ENCODE results near the gene TMEM120A.

TMEM120A gene

DNA sequence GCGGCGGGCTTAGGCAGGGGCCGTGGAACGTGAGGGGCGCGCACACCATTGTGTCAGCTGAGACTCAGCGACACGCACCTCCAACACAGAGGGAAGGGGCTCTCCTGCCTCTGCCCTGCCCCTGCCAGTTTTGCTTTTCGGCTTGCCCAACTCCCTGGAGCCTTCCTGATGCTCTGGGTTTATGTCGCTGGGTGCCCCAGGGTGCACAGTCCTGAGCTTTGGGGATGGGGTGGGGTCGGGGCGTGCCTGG is 13.3 kb downstream of the TMEM120A start:
- no peak for DNase-seq (ENCODE audit: low spot score)

DNA sequence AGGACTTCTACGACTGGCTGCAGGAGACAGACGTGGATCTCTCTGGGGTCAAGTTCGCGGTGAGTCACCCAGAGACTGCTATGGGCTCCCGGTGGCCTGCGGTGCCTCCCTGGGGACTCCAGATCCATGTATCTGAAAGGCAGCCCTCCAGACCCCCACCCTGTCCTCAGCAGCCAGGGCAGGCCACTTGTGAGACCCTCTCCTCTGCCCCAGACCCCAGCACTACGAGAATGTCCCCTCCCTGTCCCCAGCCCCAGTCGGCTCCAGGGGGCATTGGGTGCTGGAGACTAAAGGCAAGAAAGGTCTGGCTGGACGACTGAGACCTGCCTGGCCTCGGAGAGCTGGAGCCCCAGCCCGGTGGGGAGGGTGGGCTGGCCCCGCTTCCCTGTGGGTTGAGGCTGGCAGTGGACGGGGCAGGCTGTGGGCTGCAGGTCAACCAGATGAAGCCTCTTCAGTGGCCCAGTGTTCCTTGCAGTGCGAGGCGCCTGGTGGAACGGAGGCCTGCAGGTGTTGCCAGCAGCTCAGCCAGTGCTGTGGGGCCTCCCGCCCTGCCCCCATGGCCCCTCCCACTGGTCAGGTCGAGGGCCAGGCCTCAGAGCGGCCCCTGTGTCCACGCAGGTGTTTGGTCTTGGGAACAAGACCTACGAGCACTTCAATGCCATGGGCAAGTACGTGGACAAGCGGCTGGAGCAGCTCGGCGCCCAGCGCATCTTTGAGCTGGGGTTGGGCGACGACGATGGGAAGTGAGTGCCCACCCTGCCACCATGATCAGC is 13.8 kb downstream of the TMEM120A start:
- no peak for DNase-seq (ENCODE audit: low spot score)

DNA sequence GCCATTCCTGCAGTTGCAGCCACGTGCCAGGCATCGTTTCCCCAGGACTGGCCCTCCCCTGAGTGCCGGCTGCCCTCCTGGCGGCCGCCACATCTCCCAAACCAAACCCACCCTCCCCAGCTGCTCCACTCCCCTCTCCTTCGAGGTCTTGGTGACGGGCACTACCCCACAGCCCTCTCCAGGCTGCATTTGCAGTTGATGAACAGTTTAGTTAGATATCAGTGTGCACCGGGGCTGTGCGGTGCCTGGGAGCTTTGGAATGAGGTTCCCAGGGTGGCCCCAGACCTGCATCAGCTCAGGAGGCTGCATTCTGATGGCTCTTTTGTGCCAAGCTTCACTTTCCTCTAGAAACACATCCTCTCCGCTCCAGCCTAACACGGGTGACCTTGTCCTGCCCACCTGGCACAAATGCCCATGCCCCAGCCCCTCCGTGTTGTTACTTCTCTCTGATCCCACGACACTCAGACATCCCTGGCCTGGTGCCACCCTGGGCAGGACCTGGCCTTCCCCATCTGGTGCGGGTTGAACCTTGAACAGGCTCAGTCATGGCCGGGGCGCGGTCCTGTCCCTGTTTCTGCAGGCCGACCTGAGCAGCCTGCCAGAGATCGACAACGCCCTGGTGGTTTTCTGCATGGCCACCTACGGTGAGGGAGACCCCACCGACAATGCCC is 14.5 kb downstream of the TMEM120A start:
- DNase-seq (ENCODE audit: low spot score): no peak

DNA sequence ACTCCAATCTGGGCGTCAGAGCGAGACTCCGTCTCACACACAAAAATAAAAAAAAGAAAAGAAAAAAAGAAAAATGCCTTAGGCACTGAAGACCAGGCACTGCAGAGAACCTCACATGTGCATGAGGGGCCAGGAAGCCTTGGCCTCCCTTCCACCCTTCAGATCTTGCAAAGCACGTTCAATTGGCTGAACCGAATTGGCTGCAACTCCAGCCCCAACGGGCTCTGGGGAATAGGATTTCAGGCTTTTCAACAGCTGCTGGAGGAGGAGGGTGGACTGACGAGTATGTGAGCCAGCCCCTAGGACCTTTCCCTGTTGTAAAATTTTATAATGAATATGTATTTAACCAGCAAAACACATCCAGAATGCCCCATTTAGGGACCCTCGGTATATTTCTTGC is 16.7 kb downstream of the TMEM120A start:
- DNase-seq (ENCODE audit: low spot score): no peak

DNA sequence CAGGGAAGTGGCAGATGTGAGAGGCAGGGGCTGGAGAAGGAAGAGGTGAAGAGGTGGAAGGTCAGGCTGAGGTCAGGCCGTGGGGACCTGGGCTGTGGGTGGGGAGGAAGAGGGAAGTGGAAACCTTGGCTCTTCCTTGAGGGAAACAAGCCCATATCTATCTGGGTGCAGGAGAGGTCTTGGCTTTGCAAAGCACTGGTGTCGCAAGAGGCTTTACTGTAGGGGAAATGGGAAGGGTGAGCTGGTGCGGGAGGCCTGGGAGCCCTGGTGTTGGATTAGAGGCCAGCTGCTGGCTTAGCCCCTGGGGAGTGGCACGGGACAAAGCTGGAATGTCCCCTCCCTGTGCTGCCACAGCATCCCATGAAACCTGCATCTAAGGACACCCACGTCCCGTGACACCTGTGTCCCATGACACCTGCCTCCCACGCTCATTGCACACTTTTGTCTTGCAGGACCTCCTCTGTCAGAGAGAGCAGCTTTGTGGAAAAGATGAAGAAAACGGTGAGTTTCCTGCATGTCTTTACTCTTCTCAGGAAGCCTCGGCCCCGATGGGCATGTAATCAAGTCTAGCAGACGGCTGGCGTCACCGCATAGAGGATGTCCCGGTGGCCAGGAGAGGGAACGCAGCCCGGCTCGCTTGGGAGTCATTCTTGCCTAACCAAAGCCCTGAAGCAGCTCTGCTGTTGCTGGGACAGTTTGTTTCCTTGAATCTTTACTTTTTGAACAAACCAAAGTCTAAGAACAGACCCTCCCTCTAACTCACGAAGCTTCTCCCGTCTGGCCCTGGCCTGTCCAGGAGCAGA is 22.2 kb downstream of the TMEM120A start:
- no peak for DNase-seq (ENCODE audit: low spot score)

DNA sequence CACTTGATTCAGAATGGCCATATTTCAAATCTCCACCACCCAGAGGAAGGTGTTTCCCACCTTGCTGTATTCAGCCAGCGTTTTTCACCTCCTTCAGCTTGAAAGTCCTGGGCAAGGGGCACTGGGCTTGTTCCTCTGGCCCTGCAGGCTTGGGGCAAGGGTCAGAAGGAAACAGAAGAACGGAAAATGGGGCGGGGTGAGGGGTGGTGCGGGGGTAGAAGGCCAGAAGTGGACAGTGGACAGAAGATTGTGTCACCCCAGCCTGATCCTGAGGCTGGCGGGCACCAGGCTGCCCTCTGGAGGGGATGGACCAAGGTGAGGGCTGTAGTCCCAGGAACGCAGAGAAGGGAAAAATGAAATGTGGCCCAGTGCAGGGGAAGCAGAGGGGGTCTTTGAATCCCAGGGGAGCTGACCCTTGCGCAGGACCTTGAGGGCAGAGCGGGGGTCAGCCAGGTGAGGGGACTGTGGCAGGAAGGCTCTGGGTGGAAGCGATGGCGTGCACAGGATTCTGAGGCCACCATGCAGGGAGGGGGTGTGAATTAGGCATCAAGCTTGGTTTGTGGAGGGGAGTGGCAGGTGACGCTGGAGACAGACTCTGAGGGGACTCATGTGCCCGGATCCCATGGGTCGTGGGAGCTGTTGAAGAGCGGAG is 23.0 kb downstream of the TMEM120A start:
- DNase-seq (ENCODE audit: low spot score): no peak

DNA sequence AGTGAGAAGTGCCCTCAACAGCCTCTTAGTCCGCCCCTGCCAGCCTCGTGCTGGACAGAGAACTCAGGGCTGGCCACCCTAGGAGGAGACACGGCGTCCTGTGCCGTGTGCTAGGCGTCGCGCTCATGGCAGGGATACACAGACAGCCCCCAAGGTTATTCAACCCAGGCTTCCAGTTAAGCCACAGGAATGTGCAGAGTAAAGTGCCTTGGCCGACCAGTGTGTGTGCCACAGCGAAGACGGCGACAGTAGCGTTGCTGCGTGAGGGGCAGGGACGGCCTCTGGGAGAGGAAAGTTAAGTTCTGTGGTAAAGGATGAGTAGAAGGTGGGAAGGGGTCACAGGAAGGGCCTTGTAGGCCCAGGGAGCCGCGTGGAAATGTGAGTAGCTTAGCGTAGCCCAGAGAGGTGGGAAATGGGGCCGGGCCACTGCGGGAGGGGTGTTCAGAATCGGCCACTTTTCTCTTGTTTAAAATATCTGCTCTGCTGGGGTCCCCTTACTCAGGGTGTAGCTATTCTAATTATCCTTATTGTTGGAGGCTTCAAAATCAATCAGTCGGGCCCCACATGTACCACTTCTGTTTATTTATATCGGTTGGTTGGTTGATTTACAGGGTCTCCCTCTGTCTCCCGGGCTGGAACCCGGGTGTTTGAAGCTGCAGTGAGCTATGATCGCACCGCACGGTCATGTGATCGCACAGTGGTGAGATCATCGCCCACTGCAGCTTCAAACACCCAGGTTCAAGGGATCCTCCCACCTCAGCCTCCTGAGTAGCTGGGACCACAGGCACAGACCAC is 24.5 kb downstream of the TMEM120A start:
- DNase-seq (ENCODE audit: low spot score): no peak

DNA sequence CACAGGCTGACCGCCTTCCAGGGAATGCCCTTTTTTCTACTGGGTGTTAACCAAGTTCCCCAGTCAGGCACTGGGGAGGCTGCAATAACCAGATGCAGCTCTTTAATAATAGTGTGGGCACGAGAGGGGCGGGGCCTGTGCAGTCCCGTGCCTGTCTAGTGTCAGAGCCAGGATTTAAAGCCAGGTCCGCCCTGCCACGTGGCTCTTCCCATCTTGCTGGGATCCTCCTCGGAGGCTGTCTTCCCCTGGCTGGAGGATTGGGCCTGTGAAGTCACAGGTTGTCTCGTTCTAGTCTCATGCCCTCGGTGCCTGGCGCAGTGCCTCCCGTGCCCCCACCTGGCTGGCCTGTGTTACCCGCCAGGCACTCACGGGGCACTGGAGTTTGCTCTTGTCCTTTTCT is 25.2 kb downstream of the TMEM120A start:
- no peak for DNase-seq (ENCODE audit: low spot score)

DNA sequence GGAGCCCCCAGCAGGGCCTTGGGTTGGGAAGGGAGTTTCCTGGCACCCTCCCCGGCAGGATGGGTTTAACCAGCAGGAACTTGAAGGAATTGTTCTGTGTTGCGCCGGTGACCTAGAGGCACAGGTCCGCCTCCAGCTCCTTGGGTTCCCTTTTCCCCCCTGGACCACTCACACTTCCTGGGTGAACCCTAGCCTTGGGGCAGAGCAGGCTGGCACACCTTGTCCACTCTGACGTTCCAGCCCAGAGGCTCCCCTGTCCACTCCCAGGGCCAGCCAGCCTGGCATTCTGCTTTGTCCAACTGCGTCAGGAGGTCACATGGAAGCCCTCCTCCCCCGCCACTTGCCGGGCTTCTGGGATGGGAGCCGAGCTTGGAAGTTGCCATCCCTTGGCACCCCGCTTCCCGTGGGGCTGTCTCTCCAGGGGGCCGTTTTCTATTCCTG is 25.8 kb downstream of the TMEM120A start:
- DNase-seq (ENCODE audit: low spot score): peak; percentile 70

DNA sequence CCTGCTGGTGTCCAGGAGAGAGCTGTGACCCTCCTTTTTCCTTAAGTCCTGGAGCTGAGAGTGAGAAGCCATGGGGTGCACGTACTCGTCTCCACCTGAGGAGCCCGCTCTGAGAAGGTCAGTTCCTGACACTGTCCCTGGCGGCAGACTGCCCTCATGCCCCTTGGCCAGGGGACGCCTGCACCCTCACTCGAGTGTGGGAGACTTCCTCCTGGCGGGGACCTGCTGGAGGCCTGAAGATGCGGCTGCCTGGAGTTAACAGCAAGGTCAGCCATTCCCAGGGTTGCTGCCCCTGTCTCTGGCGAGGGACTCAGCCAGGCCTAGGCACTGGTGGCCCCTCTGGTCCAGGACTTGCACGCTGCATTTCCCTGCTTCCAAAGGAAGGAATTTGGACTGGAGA is 26.4 kb downstream of the TMEM120A start:
- no peak for DNase-seq (ENCODE audit: low spot score)

DNA sequence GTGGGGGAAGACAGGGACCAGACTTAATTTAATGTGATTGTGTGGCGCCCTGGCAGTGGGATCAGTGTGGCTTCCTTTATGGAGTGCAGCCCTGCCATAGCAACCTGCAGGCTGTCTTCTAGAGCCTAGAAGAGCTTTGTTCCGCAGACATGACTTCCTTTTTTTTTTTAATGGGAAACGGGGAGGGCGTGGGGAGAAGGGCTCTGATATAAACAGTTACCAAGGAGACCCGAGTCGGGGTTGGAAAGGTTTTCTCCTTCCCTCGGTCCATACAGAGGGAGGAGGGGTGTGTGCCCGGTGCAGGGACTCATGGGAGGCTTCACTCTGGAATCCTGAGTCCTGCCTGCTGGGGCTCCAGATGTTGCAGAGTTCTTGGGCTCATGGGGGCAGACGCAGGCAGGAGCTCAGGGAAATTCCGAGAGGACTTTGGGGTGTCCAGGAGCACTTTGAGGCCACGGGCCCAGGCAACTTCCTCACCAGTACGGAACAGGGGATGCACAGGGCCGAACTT is 26.9 kb downstream of the TMEM120A start:
- no peak for DNase-seq (ENCODE audit: low spot score)

DNA sequence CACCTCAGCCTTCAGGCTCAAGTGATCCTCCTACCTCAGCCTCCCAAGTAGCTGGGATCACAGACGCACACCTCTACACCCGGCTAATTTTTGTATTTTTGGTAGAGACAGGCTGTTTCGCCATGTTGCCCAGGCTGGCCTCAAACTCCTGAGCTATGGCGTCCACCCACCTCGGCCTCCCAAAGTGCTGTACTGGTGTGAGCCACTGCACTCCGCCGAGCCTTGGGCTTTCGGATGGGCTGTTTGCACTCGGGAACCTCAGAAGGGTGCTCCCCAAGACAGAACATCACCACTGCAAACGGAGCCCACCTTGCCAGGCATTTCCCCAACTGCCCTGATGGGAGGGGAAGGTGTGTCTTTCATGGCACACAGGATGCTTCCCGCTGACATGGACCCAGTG is 27.3 kb downstream of the TMEM120A start:
- no peak for DNase-seq (ENCODE audit: low spot score)

DNA sequence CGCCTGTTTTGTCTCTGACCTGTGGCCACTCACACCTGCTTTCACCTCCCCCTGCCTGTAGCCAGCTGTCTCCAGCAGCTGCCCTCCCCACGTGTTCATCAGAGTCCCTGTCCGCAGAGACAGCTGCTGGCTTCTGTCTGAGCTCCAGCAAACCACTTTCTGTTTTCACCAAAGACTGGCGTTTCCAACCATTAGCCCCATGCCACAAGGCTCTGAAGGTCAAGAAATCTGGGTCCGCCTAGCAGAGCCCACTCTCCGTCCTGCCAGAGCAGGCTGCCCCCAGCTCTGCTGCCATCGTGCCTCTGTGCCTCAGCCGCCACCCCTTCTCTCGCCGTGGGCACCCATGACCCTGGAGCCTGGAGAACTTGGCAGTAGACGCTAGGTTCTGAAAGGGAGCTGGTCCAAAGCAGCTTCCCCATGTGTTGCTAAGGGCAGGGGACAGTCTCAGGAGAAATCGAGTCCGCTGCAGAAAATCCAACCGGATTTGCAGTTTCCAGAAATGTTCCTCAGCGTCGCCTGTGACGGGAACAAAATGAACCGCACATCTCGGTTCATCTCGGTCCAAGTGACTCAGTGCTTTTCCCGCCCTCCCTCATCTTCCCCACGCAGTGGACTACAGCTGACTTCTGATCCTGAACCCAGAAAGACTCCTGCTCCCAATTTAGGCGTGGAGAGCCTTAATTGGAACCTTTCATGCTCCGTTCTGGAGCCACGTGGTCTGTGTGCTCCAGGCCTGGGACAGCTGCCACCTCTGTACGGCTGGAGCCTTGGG is 28.0 kb downstream of the TMEM120A start:
- no peak for DNase-seq (ENCODE audit: low spot score)

DNA sequence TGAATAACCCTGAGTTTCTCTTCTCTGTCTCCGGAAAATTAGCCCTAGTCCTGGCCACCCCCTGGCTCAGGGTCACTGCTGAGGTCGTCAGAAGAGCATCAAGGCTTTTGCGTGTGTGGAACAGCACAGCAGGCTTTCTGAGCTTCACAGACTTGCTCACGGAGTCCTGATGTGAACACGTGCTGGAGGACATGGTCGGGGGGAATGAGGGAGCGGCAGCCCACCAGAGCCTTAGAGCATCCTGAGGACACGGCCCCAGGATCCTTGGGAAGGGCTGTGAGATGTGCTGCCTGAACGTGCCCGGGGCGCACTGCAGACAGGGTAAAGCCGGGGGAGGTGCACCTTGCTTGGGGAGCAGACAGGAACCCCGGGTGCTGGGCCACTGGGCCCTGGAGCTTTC is 28.8 kb downstream of the TMEM120A start:
- no peak for DNase-seq (ENCODE audit: low spot score)

DNA sequence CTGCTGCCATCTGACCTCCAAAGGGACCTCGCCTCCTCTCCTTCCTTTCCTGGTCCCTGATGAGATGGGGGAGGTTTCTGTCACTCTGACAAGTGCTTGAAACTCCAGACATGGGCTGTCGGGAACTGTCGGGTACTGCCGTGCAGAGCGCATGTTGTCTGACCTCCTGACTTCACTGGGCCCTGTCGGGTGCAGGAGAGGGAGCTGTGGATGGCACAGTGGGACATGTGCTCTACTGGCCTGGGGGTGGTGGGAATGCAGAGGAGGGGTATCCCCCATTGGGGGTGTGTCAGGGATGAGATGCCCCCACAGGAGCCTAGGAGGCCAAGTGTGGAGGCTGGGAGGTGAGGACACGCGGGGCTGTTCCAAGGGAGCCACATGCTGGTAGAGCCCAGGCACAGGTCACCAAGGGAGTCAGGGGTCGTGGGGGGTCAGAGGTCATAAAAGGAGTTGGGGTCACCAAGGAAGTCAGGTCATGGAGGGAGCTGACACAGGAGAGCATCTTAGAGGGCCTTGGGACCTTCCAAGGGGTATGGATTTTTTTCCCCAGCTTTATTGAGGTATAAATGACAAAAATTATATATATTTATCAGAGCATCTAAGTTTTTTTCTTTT is 30.9 kb downstream of the TMEM120A start:
- no peak for DNase-seq (ENCODE audit: low spot score)

DNA sequence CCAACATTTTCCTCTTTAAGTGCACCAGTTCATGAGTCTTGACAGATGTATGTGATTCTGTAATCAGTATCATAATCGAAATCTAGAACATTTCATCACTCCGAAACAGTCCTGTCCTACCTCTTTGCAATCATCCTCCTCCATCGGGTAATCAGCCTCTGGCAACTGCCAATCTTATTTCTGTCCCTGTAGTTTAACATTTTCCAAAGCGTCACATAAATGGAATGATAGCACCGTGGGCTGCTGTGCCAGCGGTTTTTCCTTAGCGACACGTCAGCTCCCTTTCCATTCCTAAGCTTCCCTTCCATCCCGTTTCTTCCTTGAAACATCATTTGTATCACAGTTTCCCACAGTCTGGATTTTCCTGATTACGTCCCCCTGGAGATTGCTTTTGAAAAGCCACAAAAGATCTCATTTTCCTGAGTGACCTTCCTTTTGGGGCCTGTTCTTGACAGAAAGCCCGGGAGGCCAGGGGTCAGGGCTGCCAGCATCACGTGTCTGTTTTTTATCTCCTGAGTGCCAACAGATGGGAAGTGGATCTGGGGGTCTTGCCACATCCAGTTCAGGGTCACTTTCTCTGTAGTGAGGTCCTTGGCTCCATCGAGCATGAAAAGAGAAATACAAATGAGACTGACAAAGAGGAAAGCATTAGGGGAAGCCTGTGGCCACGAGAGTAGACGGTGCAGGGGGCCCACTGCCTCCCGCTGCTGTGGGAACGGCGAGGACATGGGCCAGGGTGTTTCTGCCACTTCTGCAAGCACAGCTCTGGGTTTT is 31.6 kb downstream of the TMEM120A start:
- no peak for DNase-seq (ENCODE audit: low spot score)

DNA sequence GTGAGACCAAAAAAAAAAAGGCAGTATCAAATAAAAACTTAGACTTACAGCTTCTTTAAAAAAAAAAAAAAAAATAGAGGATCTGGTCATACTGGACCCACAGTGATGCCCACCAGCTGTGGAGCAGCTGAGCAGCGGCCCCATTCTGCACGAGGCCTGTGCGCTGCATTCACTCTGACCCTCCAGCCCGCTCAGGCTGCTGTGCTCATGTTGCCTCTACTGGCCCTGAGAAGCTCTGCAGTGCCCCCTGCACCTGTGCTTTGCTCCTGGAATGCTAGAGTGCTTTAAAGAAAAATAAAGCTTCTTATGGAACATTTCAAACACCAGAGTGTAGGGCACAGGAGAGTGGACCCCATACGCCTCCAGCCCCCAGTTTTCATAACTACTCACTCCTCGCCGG is 33.2 kb downstream of the TMEM120A start:
- no peak for DNase-seq (ENCODE audit: low spot score)

DNA sequence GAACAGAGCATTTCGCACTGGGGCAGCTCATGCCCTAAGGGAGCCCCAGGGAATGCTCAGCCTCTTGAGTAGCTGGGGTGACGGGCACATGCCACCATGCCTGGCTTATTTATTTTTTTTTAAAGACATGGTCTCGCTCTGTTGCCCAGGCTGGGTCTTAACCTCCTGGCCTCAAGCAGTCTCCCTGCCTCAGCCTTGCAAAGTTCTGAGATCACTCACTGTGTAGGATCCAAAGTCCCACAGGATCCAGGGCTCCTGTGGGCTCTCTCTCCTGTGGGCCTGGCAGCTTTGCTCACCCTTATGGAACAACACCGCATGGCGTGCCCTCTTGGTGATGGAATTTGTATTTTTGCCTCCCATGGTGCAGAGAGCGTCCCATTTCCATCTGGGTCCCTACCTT is 34.0 kb downstream of the TMEM120A start:
- no peak for DNase-seq (ENCODE audit: low spot score)

DNA sequence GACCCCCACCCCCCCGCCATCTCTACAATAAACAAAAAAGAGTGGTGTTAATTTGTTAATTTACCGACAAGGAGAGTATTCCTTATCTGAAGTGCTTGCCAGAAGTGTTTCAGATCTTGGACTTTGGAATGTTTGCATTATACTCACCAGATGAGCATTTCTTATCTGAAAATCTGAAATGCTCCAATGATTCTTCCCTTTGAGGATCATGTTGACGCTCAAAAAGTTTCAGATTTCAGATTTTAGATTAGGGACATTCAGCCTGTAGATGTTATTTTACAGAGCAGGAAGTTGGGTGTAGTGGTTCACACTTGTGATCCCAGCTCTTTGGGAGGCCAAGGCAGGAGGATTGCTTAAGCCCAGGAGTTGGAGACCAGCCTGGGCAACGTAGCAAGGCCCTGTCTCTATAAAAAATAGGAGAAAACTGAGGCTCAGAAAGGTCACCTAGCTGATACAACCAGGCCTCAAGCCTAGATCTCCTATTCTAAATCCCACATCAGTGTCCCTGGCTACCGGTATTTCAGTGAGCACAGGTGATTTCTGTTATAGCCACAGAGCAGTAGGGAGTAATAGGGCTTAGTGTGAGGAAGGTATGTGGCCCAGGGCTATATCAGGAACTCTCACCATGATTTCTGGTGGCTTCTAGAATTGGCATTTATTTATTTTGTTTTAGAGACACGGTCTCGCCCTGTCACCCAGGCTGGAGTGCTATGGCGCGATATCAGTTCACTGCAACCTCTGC is 35.4 kb downstream of the TMEM120A start:
- no peak for DNase-seq (ENCODE audit: low spot score)

Measured in Ammon's horn (tissue), 1 donor.